H9 (cell line): ENCODE data around the gene LSP1. TPM values are rescaled to one million over a fixed set of nuclear protein-coding genes. Genes with fewer than 3 reads are reported as not detected.

Experiments used
- DNase-seq: peaks from one replicate; pipeline ENCODE4 v3.0.0-alpha.2; 2017
- H2AFZ ChIP-seq: one replicate; pipeline ENCODE4 v1.6.1; 2013; ENCODE audit warnings: mild to moderate bottlenecking, low read length, control low read depth, moderate library complexity
- H2AK5ac ChIP-seq: 2 replicates; pipeline ENCODE4 v1.6.1; 2013; ENCODE audit warnings: low read length, control low read depth, mixed read lengths; ENCODE audit not compliant: insufficient read length
- H2BK120ac ChIP-seq: one replicate; pipeline ENCODE4 v1.6.1; 2013; ENCODE audit warnings: low read depth, mild to moderate bottlenecking, low read length, control low read depth, inconsistent platforms; ENCODE audit not compliant: poor library complexity, severe bottlenecking
- H2BK12ac ChIP-seq: 2 replicates; pipeline ENCODE4 v1.6.1; 2013; ENCODE audit warnings: low read length, control low read depth, mixed read lengths, low read depth; ENCODE audit not compliant: insufficient read length
- H2BK15ac ChIP-seq: 2 replicates; pipeline ENCODE4 v1.6.1; 2013; ENCODE audit warnings: low read depth, low read length, control low read depth
- H2BK20ac ChIP-seq: one replicate; pipeline ENCODE4 v1.6.1; 2013; ENCODE audit warnings: low read depth, mild to moderate bottlenecking, low read length, control low read depth, inconsistent platforms; ENCODE audit not compliant: poor library complexity, severe bottlenecking
- H2BK5ac ChIP-seq: 2 replicates; pipeline ENCODE4 v1.6.1; 2013; ENCODE audit warnings: low read length, control low read depth, mixed read lengths; ENCODE audit not compliant: insufficient read length
- H3K14ac ChIP-seq: 2 replicates; pipeline ENCODE4 v1.6.1; 2013; ENCODE audit warnings: low read length, control low read depth; ENCODE audit not compliant: insufficient read depth
- H3K18ac ChIP-seq: 2 replicates; pipeline ENCODE4 v1.6.1; 2013; ENCODE audit warnings: low read depth, mild to moderate bottlenecking, mixed read lengths, low read length, control low read depth; ENCODE audit not compliant: insufficient read length
- H3K23ac ChIP-seq: 2 replicates; pipeline ENCODE4 v1.6.1; 2013; ENCODE audit warnings: low read length, control low read depth, mixed read lengths, low read depth; ENCODE audit not compliant: insufficient read length
- H3K23me2 ChIP-seq: 2 replicates; pipeline ENCODE4 v1.6.1; 2013; ENCODE audit warnings: low read depth, mild to moderate bottlenecking, mixed read lengths, low read length, control low read depth; ENCODE audit not compliant: insufficient read length, poor library complexity, severe bottlenecking
- H3K27ac ChIP-seq: 2 replicates; pipeline ENCODE4 v1.5.1; 2013; ENCODE audit warnings: low read length, control low read depth, mixed read lengths, low read depth; ENCODE audit not compliant: insufficient read length
- H3K27me3 ChIP-seq: 2 replicates; pipeline ENCODE4 v1.6.1; 2013; ENCODE audit warnings: low read length, control low read depth, inconsistent platforms; ENCODE audit not compliant: insufficient read depth
- H3K4ac ChIP-seq: 2 replicates; pipeline ENCODE4 v1.6.1; 2013; ENCODE audit warnings: low read depth, mild to moderate bottlenecking, control low read depth, inconsistent platforms, low read length, moderate library complexity
- H3K4me1 ChIP-seq: 2 replicates; pipeline ENCODE4 v1.6.1; 2013; ENCODE audit warnings: low read length, control low read depth, inconsistent platforms; ENCODE audit not compliant: insufficient read depth
- H3K4me2 ChIP-seq: 2 replicates; pipeline ENCODE4 v1.6.1; 2013; ENCODE audit warnings: low read length, control low read depth, mixed read lengths; ENCODE audit not compliant: insufficient read length, insufficient read depth
- H3K56ac ChIP-seq: 2 replicates; pipeline ENCODE4 v1.6.1; 2013; ENCODE audit warnings: low read depth, mild to moderate bottlenecking, mixed read lengths, low read length, control low read depth; ENCODE audit not compliant: insufficient read length
- H3K79me1 ChIP-seq: 2 replicates; pipeline ENCODE4 v1.6.1; 2013; ENCODE audit warnings: low read depth, mild to moderate bottlenecking, moderate library complexity, low read length, control low read depth, inconsistent platforms; ENCODE audit not compliant: insufficient read depth, poor library complexity, severe bottlenecking
- H3K79me2 ChIP-seq: 2 replicates; pipeline ENCODE4 v1.6.1; 2013; ENCODE audit warnings: low read length, control low read depth, inconsistent platforms; ENCODE audit not compliant: insufficient read depth
- H3K9ac ChIP-seq: 2 replicates; pipeline ENCODE4 v1.6.1; 2013; ENCODE audit warnings: low read length, control low read depth, mixed read lengths; ENCODE audit not compliant: insufficient read length; ENCODE audit errors: extremely low read depth
- H3K9me3 ChIP-seq: one replicate; pipeline ENCODE4 v1.6.1; 2013; ENCODE audit warnings: low read depth, low read length, inconsistent platforms; ENCODE audit not compliant: control insufficient read depth
- H3T11ph ChIP-seq: one replicate; pipeline ENCODE4 v1.6.1; 2013; ENCODE audit warnings: mild to moderate bottlenecking, low read length, control low read depth, inconsistent platforms
- H4K20me1 ChIP-seq: one replicate; pipeline ENCODE4 v1.6.1; 2013; ENCODE audit not compliant: control insufficient read depth, insufficient read length, insufficient read depth
- H4K5ac ChIP-seq: 2 replicates; pipeline ENCODE4 v1.6.1; 2013; ENCODE audit warnings: low read depth, mild to moderate bottlenecking, mixed read lengths, low read length, control low read depth; ENCODE audit not compliant: insufficient read length
- H4K8ac ChIP-seq: replicated peaks from 2 replicates; pipeline ENCODE4 v1.6.1; 2013; ENCODE audit warnings: low read length, control low read depth, mixed read lengths, low read depth; ENCODE audit not compliant: insufficient read length
- H4K91ac ChIP-seq: 2 replicates; pipeline ENCODE4 v1.6.1; 2013; ENCODE audit warnings: low read depth, mild to moderate bottlenecking, moderate library complexity, mixed read lengths, low read length, control low read depth; ENCODE audit not compliant: insufficient read length
- H3K27ac Mint-ChIP-seq, 3 experiments: 2 replicates in 2 of 3; 3 replicates in 1 of 3; pipeline ENCODE4 v1.8.0; 2020 to 2021; ENCODE audit warnings: mixed read lengths in 3 of 3, mild to moderate bottlenecking in 1 of 3, moderate library complexity in 1 of 3
- H3K27me3 Mint-ChIP-seq: 2 replicates; pipeline ENCODE4 v1.8.0; 2021; ENCODE audit warnings: low read depth, mild to moderate bottlenecking, moderate library complexity, mixed read lengths
- H3K36me3 Mint-ChIP-seq, 3 experiments: 2 replicates in 2 of 3; 3 replicates in 1 of 3; pipeline ENCODE4 v1.8.0; 2020 to 2021; ENCODE audit warnings: low read depth in 3 of 3, mixed read lengths in 3 of 3; ENCODE audit not compliant: insufficient read depth in 1 of 3
- H3K4me1 Mint-ChIP-seq, 2 experiments: 2 replicates each; pipeline ENCODE4 v1.8.0; 2020; ENCODE audit warnings: mixed read lengths in 2 of 2
- H3K4me3 Mint-ChIP-seq, 2 experiments: 2 replicates in 1 of 2; 3 replicates in 1 of 2; pipeline ENCODE4 v1.8.0; 2020 to 2021; ENCODE audit warnings: mild to moderate bottlenecking in 2 of 2, mixed read lengths in 2 of 2, moderate library complexity in 1 of 2
- H3K9me3 Mint-ChIP-seq, 2 experiments: 2 replicates in 1 of 2; 3 replicates in 1 of 2; pipeline ENCODE4 v1.8.0; 2020; ENCODE audit warnings: mild to moderate bottlenecking in 2 of 2, mixed read lengths in 2 of 2, moderate library complexity in 1 of 2
- CTCF ChIP-seq: fragments of 200-600 bp; sonication (generic); conservative IDR thresholded peaks from 3 replicates; pipeline ENCODE4 v1.8.0; 2021; ENCODE audit warnings: antibody characterized with exemption, mild to moderate bottlenecking
- WGBS: extraction: QIAGEN DNeasy Blood & Tissue Kit; methylation state at CpG from one replicate; pipeline ENCODE4 v1.1.7; 2013; ENCODE audit warnings: missing lambda C conversion rate, low lambda C conversion rate, mixed read lengths; ENCODE audit not compliant: insufficient read length; ENCODE audit errors: extremely low coverage; 5-methylcytosine and 5-hydroxymethylcytosine counted together
- total RNA-seq: library from RNA; stranded (reverse); gene quantifications from 2 replicates; pipeline ENCODE4 v1.2.1, GENCODE V29; 2021

LSP1 gene
- total RNA-seq, 1 experiment from 2014 or later: not detected

GRCh38 chr11:1899686-1900085, 46.8 kb downstream of the LSP1 start:
- H3K23ac ChIP-seq: no peak overlapping the region
- no peak overlapping the region for H3K4ac ChIP-seq
- no peak overlapping the region for H3K56ac ChIP-seq
- H3K27me3 ChIP-seq: no peaks in the 10 kb centered on the region; the same call in 1 of the 2 replicates
- H2BK15ac ChIP-seq: no peak overlapping the region
- no CpG with 5 or more reads among the region's 5 CpGs for WGBS
- H3K9ac ChIP-seq: no peak overlapping the region
- no peaks in the 10 kb centered on the region for H3K4me1 ChIP-seq
- H3K27ac ChIP-seq: no peak overlapping the region
- no peak overlapping the region for H3K18ac ChIP-seq
- no peak overlapping the region for H2BK12ac ChIP-seq
- H3K79me1 ChIP-seq: no peaks in the 10 kb centered on the region
- no peak overlapping the region for H3T11ph ChIP-seq
- H4K20me1 ChIP-seq: no peaks in the 10 kb centered on the region
- Mint-ChIP-seq H3K4me3 (no peak overlapping the region), H3K4me1 (peaks cover 10 to 12% of the 10 kb centered on the region in 2 experiments), H3K27ac (no peak overlapping the region), H3K9me3 (no peaks in the 10 kb centered on the region; a peak in 1 of 5 replicates), H3K36me3 (no peaks in the 10 kb centered on the region), H3K27me3 (peaks cover 36% of the 10 kb centered on the region)
- DNase-seq: no peak
- no peaks in the 10 kb centered on the region for H3K9me3 ChIP-seq
- TF ChIP-seq CTCF: no peak
- no peak overlapping the region for H3K14ac ChIP-seq
- H4K91ac ChIP-seq: no peak overlapping the region
- H2AFZ ChIP-seq: no peak overlapping the region
- H2BK5ac ChIP-seq: no peak overlapping the region
- no peaks in the 10 kb centered on the region for H3K23me2 ChIP-seq
- no peak overlapping the region for H2BK120ac ChIP-seq
- H3K79me2 ChIP-seq: no peaks in the 10 kb centered on the region
- no peak overlapping the region for H2AK5ac ChIP-seq
- H2BK20ac ChIP-seq: no peak overlapping the region
- no peak overlapping the region for H3K4me2 ChIP-seq
- no peak overlapping the region for H4K8ac ChIP-seq
- no peak overlapping the region for H4K5ac ChIP-seq
